ENCODE results near the gene MKRN2OS. TPM values are rescaled to one million over a fixed set of nuclear protein-coding genes. Genes with fewer than 3 reads are reported as not detected.

The MKRN2OS gene
- 1 to 10 TPM in 2 of 3 donors, under 1 TPM in 1; 0.96 to 1.4 (median 1.0) TPM for polyA plus RNA-seq (ENCODE audit: insufficient read length in 3 of 3)

- no peak for DNase-seq (ENCODE audit: low read depth in 3 of 3, low spot score in 2 of 3)
These were observed at the start of gene MKRN2OS for GRCh38 chr3:12545473-12545791. TSS of gene MKRN2OS (minus strand) at chr3:12545499. CDS start at chr3:12545464, 35 bp downstream.

- DNase-seq (ENCODE audit: low read depth in 3 of 3, low spot score in 2 of 3), result no peak
These were observed 48.2 kb upstream of the MKRN2OS start for GRCh38 chr3:12593473-12593872.

- DNase-seq (ENCODE audit: low read depth in 3 of 3, low spot score in 2 of 3), result no peak
These were observed 46.9 kb upstream of the MKRN2OS start for GRCh38 chr3:12591997-12592715.

- DNase-seq (ENCODE audit: low read depth in 3 of 3, low spot score in 2 of 3), result no peak
These were observed 46.2 kb upstream of the MKRN2OS start for GRCh38 chr3:12591456-12591855.

- DNase-seq (ENCODE audit: low read depth in 3 of 3, low spot score in 2 of 3), result no peak
These were observed 44.8 kb upstream of the MKRN2OS start for GRCh38 chr3:12590096-12590495.

- DNase-seq (ENCODE audit: low read depth in 3 of 3, low spot score in 2 of 3), result no peak
These were observed 43.0 kb upstream of the MKRN2OS start for GRCh38 chr3:12588039-12589009.

- DNase-seq (ENCODE audit: low read depth in 3 of 3, low spot score in 2 of 3), result no peak
These were observed 41.1 kb upstream of the MKRN2OS start for GRCh38 chr3:12586403-12586802.

GRCh38 chr3:12585970-12586369, 40.7 kb upstream of the MKRN2OS start:
- DNase-seq (ENCODE audit: low read depth in 3 of 3, low spot score in 2 of 3), result no peak

GRCh38 chr3:12585181-12585580, 39.9 kb upstream of the MKRN2OS start:
- no peak for DNase-seq (ENCODE audit: low read depth in 3 of 3, low spot score in 2 of 3)

GRCh38 chr3:12584083-12584482, 38.8 kb upstream of the MKRN2OS start:
- DNase-seq (ENCODE audit: low read depth in 3 of 3, low spot score in 2 of 3), result no peak

- DNase-seq (ENCODE audit: low read depth in 3 of 3, low spot score in 2 of 3), result no peak
These were observed 38.0 kb upstream of the MKRN2OS start for GRCh38 chr3:12583280-12583679.

- DNase-seq (ENCODE audit: low read depth in 3 of 3, low spot score in 2 of 3), result no peak
These were observed 37.4 kb upstream of the MKRN2OS start for GRCh38 chr3:12582730-12583129.

- DNase-seq (ENCODE audit: low read depth in 3 of 3, low spot score in 2 of 3), result no peak
These were observed 34.6 kb upstream of the MKRN2OS start for GRCh38 chr3:12579905-12580304.

- no peak for DNase-seq (ENCODE audit: low read depth in 3 of 3, low spot score in 2 of 3)
These were observed 34.2 kb upstream of the MKRN2OS start for GRCh38 chr3:12579456-12579855.

- DNase-seq (ENCODE audit: low read depth in 3 of 3, low spot score in 2 of 3), result no peak
These were observed 33.4 kb upstream of the MKRN2OS start for GRCh38 chr3:12578742-12579141.

GRCh38 chr3:12577379-12577778, 32.1 kb upstream of the MKRN2OS start:
- DNase-seq (ENCODE audit: low read depth in 3 of 3, low spot score in 2 of 3), result no peak

- no peak for DNase-seq (ENCODE audit: low read depth in 3 of 3, low spot score in 2 of 3)
These were observed 29.4 kb upstream of the MKRN2OS start for GRCh38 chr3:12574661-12575060.

- DNase-seq (ENCODE audit: low read depth in 3 of 3, low spot score in 2 of 3), result no peak
These were observed 28.8 kb upstream of the MKRN2OS start for GRCh38 chr3:12574131-12574530.

- DNase-seq (ENCODE audit: low read depth in 3 of 3, low spot score in 2 of 3), result no peak
These were observed 26.7 kb upstream of the MKRN2OS start for GRCh38 chr3:12571986-12572385.

- DNase-seq (ENCODE audit: low read depth in 3 of 3, low spot score in 2 of 3), result no peak
These were observed 24.5 kb upstream of the MKRN2OS start for GRCh38 chr3:12569836-12570235.

- DNase-seq (ENCODE audit: low read depth in 3 of 3, low spot score in 2 of 3), result no peak
These were observed 23.4 kb upstream of the MKRN2OS start for GRCh38 chr3:12568747-12569146.

GRCh38 chr3:12566976-12567375, 21.7 kb upstream of the MKRN2OS start:
- no peak for DNase-seq (ENCODE audit: low read depth in 3 of 3, low spot score in 2 of 3)
